HFFc6 (cell line): ENCODE measurements around the gene TIMP3. TPM values are rescaled to one million over a fixed set of nuclear protein-coding genes. Genes with fewer than 3 reads are reported as not detected.
A peak's percentile ranks its signal among the peaks of the same experiment; 100 is the strongest.

Experiments used
- DNase-seq: peaks from one replicate; pipeline ENCODE4 v3.0.0-alpha.2; 2018
- H3K27ac Mint-ChIP-seq: 2 replicates; pipeline ENCODE4 v1.8.0; 2020; ENCODE audit warnings: mild to moderate bottlenecking, mixed read lengths
- H3K27me3 Mint-ChIP-seq: 2 replicates; pipeline ENCODE4 v1.8.0; 2021; ENCODE audit warnings: mild to moderate bottlenecking, moderate library complexity, mixed read lengths; ENCODE audit not compliant: insufficient read depth
- H3K36me3 Mint-ChIP-seq: 2 replicates; pipeline ENCODE4 v1.8.0; 2021; ENCODE audit warnings: low read depth, mixed read lengths
- H3K4me1 Mint-ChIP-seq: 2 replicates; pipeline ENCODE4 v1.8.0; 2020; ENCODE audit warnings: low read depth, mixed read lengths
- H3K4me3 Mint-ChIP-seq: 2 replicates; pipeline ENCODE4 v1.8.0; 2020; ENCODE audit warnings: mild to moderate bottlenecking, moderate library complexity, mixed read lengths
- H3K9me3 Mint-ChIP-seq: 2 replicates; pipeline ENCODE4 v1.8.0; 2020; ENCODE audit warnings: mild to moderate bottlenecking, mixed read lengths
- CTCF ChIP-seq: fragments of 200-600 bp; sonication (generic); IDR thresholded peaks from 2 replicates; pipeline ENCODE4 v1.5.0; 2021; ENCODE audit warnings: antibody characterized with exemption, mild to moderate bottlenecking
- total RNA-seq, 6 experiments: library from RNA; stranded (reverse); fragmentation: NEBNext Ultra II Directional; extraction: Animal tissue kit (Norgen Biotek cat#: 25700); gene quantifications; 2 replicates in 1 of 6; 3 replicates in 5 of 6; pipeline ENCODE4 v1.2.3, GENCODE V29; 2021

The TIMP3 gene
- total RNA-seq, 6 experiments from 2014 or later = 303 to 525 (median 354) TPM

- no peak for TF ChIP-seq CTCF
- Mint-ChIP-seq H3K9me3 (no peaks in the 10 kb centered on the region), H3K4me1 (no peaks in the 10 kb centered on the region), H3K27me3 (peaks cover 17% of the 10 kb centered on the region), H3K27ac (no peak overlapping the region), H3K4me3 (no peak overlapping the region), H3K36me3 (peaks cover 53% of the 10 kb centered on the region)
- no peak for DNase-seq
These were observed 52.9 kb downstream of the TIMP3 start for GRCh38 chr22:32854351-32854804.

- H3K27me3 Mint-ChIP-seq = peaks cover 18% of the 10 kb centered on the region
- no peak overlapping the region for H3K27ac Mint-ChIP-seq
- DNase-seq = no peak
- TF ChIP-seq CTCF = no peak
- peaks cover 55% of the 10 kb centered on the region for H3K36me3 Mint-ChIP-seq
- no peaks in the 10 kb centered on the region for H3K9me3 Mint-ChIP-seq
- no peaks in the 10 kb centered on the region for H3K4me1 Mint-ChIP-seq
- no peak overlapping the region for H3K4me3 Mint-ChIP-seq
These were observed 53.7 kb downstream of the TIMP3 start for GRCh38 chr22:32855045-32855756.

GRCh38 chr22:32858121-32858703 is 56.7 kb downstream of the TIMP3 start:
- DNase-seq = no peak
- H3K27ac Mint-ChIP-seq = no peak overlapping the region
- H3K4me1 Mint-ChIP-seq = no peaks in the 10 kb centered on the region
- H3K27me3 Mint-ChIP-seq = peaks cover 9% of the 10 kb centered on the region
- no peak overlapping the region for H3K4me3 Mint-ChIP-seq
- no peak for TF ChIP-seq CTCF
- peaks cover 62% of the 10 kb centered on the region for H3K36me3 Mint-ChIP-seq
- H3K9me3 Mint-ChIP-seq = no peaks in the 10 kb centered on the region

- H3K4me1 Mint-ChIP-seq = no peaks in the 10 kb centered on the region
- peaks cover 60% of the 10 kb centered on the region for H3K36me3 Mint-ChIP-seq
- H3K27me3 Mint-ChIP-seq = peaks cover 9% of the 10 kb centered on the region
- H3K4me3 Mint-ChIP-seq = no peak overlapping the region
- TF ChIP-seq CTCF = no peak
- H3K9me3 Mint-ChIP-seq = no peaks in the 10 kb centered on the region
- no peak for DNase-seq
- no peak overlapping the region for H3K27ac Mint-ChIP-seq
These were observed 57.5 kb downstream of the TIMP3 start for GRCh38 chr22:32858957-32859356.

GRCh38 chr22:32859743-32860142 is 58.2 kb downstream of the TIMP3 start:
- no peak overlapping the region for H3K4me3 Mint-ChIP-seq
- H3K27me3 Mint-ChIP-seq = peaks cover 11% of the 10 kb centered on the region
- H3K9me3 Mint-ChIP-seq = no peaks in the 10 kb centered on the region
- no peak for DNase-seq
- no peak for TF ChIP-seq CTCF
- H3K4me1 Mint-ChIP-seq = no peaks in the 10 kb centered on the region
- H3K36me3 Mint-ChIP-seq = peaks cover 53% of the 10 kb centered on the region
- peak overlapping the region; percentile 61 for H3K27ac Mint-ChIP-seq
